SK-N-SH (cell line): Measurements from ENCODE around the gene TXLNA. TPM values are rescaled to one million over a fixed set of nuclear protein-coding genes. Genes with fewer than 3 reads are reported as not detected.
"Not testable (repeated sequence)": the region's sequence is repeated elsewhere in the genome, so short reads cannot be mapped to it uniquely, and the experiment has no call there.

Experiments
- CTCF ChIA-PET: fragments of 300-600, 350-600 bp; formaldehyde crosslinking; extraction: SDS; loops from one replicate; lab custom pipeline; 2021; lab: Yijun Ruan, JAX
- POLR2A ChIA-PET: fragments of 350-600 bp; sonication (Branson Sonifier 250); formaldehyde crosslinking; extraction: SDS; loops from one replicate; lab custom pipeline; 2020; ENCODE audit warnings: antibody characterized with exemption, inconsistent platforms; lab: Yijun Ruan, JAX
- DNase-seq: peaks from one replicate; pipeline ENCODE4 v3.0.0; 2012
- H2AFZ ChIP-seq: fragments of 200-600 bp; sonication (generic); 2 replicates; pipeline ENCODE4 v1.8.1; 2016; ENCODE audit warnings: antibody characterized with exemption, mild to moderate bottlenecking, low read depth
- H3F3A ChIP-seq: fragments of 200-600 bp; sonication (generic); replicated peaks from 2 replicates; pipeline ENCODE3; 2016; ENCODE audit warnings: antibody characterized with exemption, mild to moderate bottlenecking; ENCODE audit not compliant: insufficient read depth
- H3K27ac ChIP-seq, 2 experiments: fragments of 200-500 bp in 1 of 2; fragments of 200-600 bp in 1 of 2; sonication (Bioruptor generic) in 1 of 2; sonication (generic), shearing (Covaris generic) in 1 of 2; 2 replicates each; pipeline versions ENCODE4 v1.5.1 to v1.6.1; 2014 to 2016; ENCODE audit warnings: low read depth in 2 of 2, inconsistent platforms in 1 of 2, low read length in 1 of 2, mild to moderate bottlenecking in 1 of 2, mixed read lengths in 1 of 2
- H3K27me3 ChIP-seq: fragments of 200-600 bp; sonication (generic), shearing (Covaris generic); 2 replicates; pipeline ENCODE4 v1.6.1; 2016; ENCODE audit warnings: mixed run types; ENCODE audit not compliant: insufficient read depth
- H3K36me3 ChIP-seq, 2 experiments: fragments of 200-500 bp in 1 of 2; fragments of 200-600 bp in 1 of 2; sonication (Bioruptor generic) in 1 of 2; sonication (generic) in 1 of 2; replicated peaks in 1 of 2; 2 replicates each; pipeline versions ENCODE3 to v1.5.1; 2014 to 2016; ENCODE audit warnings: low read length in 1 of 2, mild to moderate bottlenecking in 1 of 2; ENCODE audit not compliant: insufficient read depth in 2 of 2, control insufficient read depth in 1 of 2
- H3K4me1 ChIP-seq, 2 experiments: fragments of 200-500 bp in 1 of 2; fragments of 200-600 bp in 1 of 2; sonication (Bioruptor generic) in 1 of 2; sonication (generic), shearing (Covaris generic) in 1 of 2; 2 replicates each; pipeline versions ENCODE4 v1.5.1 to v1.6.1; 2014 to 2016; ENCODE audit warnings: low read depth in 1 of 2, low read length in 1 of 2, mixed run types in 1 of 2; ENCODE audit not compliant: insufficient read depth in 2 of 2, control insufficient read depth in 1 of 2
- H3K4me2 ChIP-seq: fragments of 200-600 bp; sonication (generic), shearing (Covaris generic); 2 replicates; pipeline ENCODE4 v1.6.1; 2017; ENCODE audit warnings: mixed run types
- H3K4me3 ChIP-seq, 2 experiments: fragments of 200-500 bp in 1 of 2; fragments of 200-600 bp in 1 of 2; sonication (Bioruptor generic) in 1 of 2; sonication (generic), shearing (Covaris generic) in 1 of 2; 2 replicates each; pipeline versions ENCODE4 v1.5.1 to v1.8.1; 2014 to 2016; ENCODE audit warnings: low read depth in 2 of 2, inconsistent platforms in 1 of 2, low read length in 1 of 2, mild to moderate bottlenecking in 1 of 2, mixed read lengths in 1 of 2, moderate library complexity in 1 of 2
- H3K79me2 ChIP-seq: fragments of 200-600 bp; sonication (generic); 2 replicates; pipeline ENCODE4 v1.8.1; 2017; ENCODE audit warnings: mild to moderate bottlenecking; ENCODE audit not compliant: insufficient read depth
- H3K9ac ChIP-seq: fragments of 200-600 bp; sonication (generic); 2 replicates; pipeline ENCODE4 v1.6.1; 2017; ENCODE audit warnings: mixed run types
- H3K9me2 ChIP-seq: fragments of 200-600 bp; sonication (generic); 2 replicates; pipeline ENCODE4 v1.6.1; 2017; ENCODE audit warnings: mixed run types
- H3K9me3 ChIP-seq: fragments of 200-600 bp; sonication (generic); 2 replicates; pipeline ENCODE4 v1.6.1; 2017; ENCODE audit warnings: mixed run types, mild to moderate bottlenecking, moderate library complexity
- H4K20me1 ChIP-seq: fragments of 200-600 bp; sonication (generic); 2 replicates; pipeline ENCODE4 v1.6.1; 2017; ENCODE audit warnings: mild to moderate bottlenecking, mixed run types; ENCODE audit not compliant: insufficient read depth
- FOXJ3 ChIP-seq: sonication (generic); formaldehyde crosslinking; IDR thresholded peaks from 2 replicates; pipeline ENCODE4 v1.5.1; 2020; ENCODE audit warnings: mild to moderate bottlenecking, missing genetic modification reagents
- GABPA ChIP-seq: IDR thresholded peaks from 2 replicates; pipeline ENCODE4 v1.4.0; 2012; ENCODE audit warnings: low read depth, mild to moderate bottlenecking
- RFX5 ChIP-seq: IDR thresholded peaks from 2 replicates; pipeline ENCODE4 v1.6.1; 2012; ENCODE audit warnings: mild to moderate bottlenecking, improper control_type of control experiment, low read length
- SMC3 ChIP-seq: IDR thresholded peaks from 2 replicates; pipeline ENCODE4 v1.6.1; 2012; ENCODE audit warnings: low read depth, low read length, improper control_type of control experiment
- TAF1 ChIP-seq: IDR thresholded peaks from 2 replicates; pipeline ENCODE4 v1.6.1; 2012; ENCODE audit warnings: low read depth, mild to moderate bottlenecking, low read length, moderate library complexity, borderline replicate concordance
- TEAD4 ChIP-seq: IDR thresholded peaks from 2 replicates; pipeline ENCODE4 v1.4.0; 2012; ENCODE audit warnings: mild to moderate bottlenecking, borderline replicate concordance; ENCODE audit not compliant: insufficient read depth
- WGBS: methylation state at CpG from one replicate; pipeline ENCODE4 v1.1.6; 2017; ENCODE audit warnings: low lambda C conversion rate; 5-methylcytosine and 5-hydroxymethylcytosine counted together
- polyA plus RNA-seq, 3 experiments: library from polyadenylated mRNA; depleted of rRNA; stranded (reverse); fragments of >200 nt; gene quantifications; 2 replicates each; pipeline ENCODE4 v1.2.3, GENCODE V29; 2012
- TF ChIP-seq, protein P1 (sequence below): IDR thresholded peaks from 2 replicates; pipeline ENCODE4 v1.4.0; 2012; ENCODE audit warnings: low read depth, borderline replicate concordance
- TF ChIP-seq, protein P2 (sequence below): IDR thresholded peaks from 2 replicates; pipeline ENCODE4 v1.6.1; 2012; ENCODE audit warnings: mild to moderate bottlenecking, low read depth, low read length, moderate library complexity
- TF ChIP-seq, protein P3 (sequence below): fragments of 200-600 bp; sonication (generic); IDR thresholded peaks from 2 replicates; pipeline ENCODE4 v1.6.1; 2017; ENCODE audit warnings: antibody characterized with exemption, mild to moderate bottlenecking, moderate library complexity

TXLNA gene
- polyA plus RNA-seq, 1 of the 3 experiments (the other 2 are of a cell fraction): 26.4 TPM

DNA sequence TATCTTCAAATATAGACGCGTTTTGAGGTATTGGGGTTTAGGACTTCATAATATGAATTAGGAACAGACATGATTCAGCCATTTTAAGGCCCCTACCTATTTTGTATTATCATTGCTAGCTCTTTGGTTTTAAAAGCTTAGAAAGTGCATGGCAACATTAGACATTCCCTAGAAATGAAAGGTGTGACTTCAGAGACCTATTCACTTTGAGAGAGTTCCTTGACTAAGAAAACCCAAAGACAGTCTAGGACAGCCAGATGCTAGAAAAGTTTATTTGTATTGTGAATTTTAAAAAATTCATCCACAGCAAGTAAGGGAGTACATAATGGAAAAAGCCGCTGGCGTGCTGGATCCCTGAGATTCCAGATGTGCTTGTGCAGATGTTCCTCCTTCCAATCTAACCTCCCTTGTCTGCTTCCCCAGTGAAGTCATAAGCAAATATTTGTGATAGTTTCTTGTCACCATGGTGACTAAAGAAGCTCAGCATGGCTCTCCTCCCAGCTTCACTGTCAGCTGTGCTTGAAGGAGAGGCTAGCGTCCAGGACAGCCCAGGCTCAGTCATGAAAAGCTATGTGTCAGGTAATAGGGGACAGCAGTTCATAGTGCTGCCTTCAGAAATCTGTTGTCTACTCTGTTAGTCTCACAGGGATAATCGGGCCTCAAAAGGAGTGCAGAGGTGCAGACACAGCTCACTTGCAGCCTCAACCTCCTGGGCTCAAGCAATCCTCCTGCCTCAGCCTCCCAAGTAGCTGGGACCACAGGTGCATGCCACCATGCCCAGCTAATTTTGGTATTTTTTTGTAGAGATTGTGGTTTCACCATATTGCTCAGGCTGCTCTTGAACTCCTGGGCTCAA lies 36.8 kb upstream of the TXLNA start:
- no peaks in the 10 kb centered on the region for H3K27me3 ChIP-seq
- no peaks in the 10 kb centered on the region for H3K9me3 ChIP-seq
- peaks cover 5% of the 10 kb centered on the region; the same call in 1 of the 2 replicates for H3K9me2 ChIP-seq
- H3K36me3 ChIP-seq: peaks cover 0 to 20% of the 10 kb centered on the region in 2 experiments
- ChIA-PET CTCF (interaction anchor here (0.9 to 1.1 kb wide), 2 partner anchors 15 to 106 kb away, joined by 3 read pairs; no protein-coding TSS in a partner anchor), POLR2A (no interaction called here)
- no peak overlapping the region for H3K9ac ChIP-seq
- peak overlapping the region in 1 of 2 experiments; percentile 35; a peak in 2 of 4 replicates for H3K27ac ChIP-seq
- H3K4me1 ChIP-seq: peaks cover 0 to 11% of the 10 kb centered on the region in 2 experiments; a peak in 1 of 4 replicates
- no peak overlapping the region for H3K4me3 ChIP-seq
- no peak overlapping the region for H2AFZ ChIP-seq
- H4K20me1 ChIP-seq: peaks cover 54% of the 10 kb centered on the region
- peak; percentile 16 for DNase-seq
- 87% methylated on average over 5 of the region's 6 CpGs for WGBS
- H3F3A ChIP-seq: peaks cover 12% of the 10 kb centered on the region
- H3K4me2 ChIP-seq: no peak overlapping the region
- TF ChIP-seq GABPA (no peak), FOXJ3 (CRISPR knock-in tag) (no peak), TEAD4 (no peak)
- TF ChIP-seq, protein P1, sequence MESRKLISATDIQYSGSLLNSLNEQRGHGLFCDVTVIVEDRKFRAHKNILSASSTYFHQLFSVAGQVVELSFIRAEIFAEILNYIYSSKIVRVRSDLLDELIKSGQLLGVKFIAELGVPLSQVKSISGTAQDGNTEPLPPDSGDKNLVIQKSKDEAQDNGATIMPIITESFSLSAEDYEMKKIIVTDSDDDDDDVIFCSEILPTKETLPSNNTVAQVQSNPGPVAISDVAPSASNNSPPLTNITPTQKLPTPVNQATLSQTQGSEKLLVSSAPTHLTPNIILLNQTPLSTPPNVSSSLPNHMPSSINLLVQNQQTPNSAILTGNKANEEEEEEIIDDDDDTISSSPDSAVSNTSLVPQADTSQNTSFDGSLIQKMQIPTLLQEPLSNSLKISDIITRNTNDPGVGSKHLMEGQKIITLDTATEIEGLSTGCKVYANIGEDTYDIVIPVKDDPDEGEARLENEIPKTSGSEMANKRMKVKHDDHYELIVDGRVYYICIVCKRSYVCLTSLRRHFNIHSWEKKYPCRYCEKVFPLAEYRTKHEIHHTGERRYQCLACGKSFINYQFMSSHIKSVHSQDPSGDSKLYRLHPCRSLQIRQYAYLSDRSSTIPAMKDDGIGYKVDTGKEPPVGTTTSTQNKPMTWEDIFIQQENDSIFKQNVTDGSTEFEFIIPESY: no peak
- peaks cover 98% of the 10 kb centered on the region for H3K79me2 ChIP-seq

DNA sequence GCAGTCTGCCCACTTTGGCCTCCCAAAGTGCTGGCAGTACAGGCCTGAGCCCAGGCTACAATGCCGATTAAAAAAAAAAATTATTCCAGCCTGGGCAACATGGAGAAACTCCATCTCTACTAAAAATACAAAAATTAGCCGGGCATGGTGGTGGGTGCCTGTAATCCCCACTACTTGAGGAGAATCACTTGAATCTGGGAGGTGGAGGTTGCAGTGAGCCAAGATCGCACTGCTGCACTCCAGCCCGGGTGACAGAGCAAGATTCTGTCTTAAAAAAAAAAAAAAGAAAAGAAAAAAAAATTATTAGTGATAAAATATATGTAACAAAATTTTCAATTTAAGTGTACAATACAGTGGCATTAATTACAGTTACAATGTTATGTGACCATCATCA lies 36.2 kb upstream of the TXLNA start:
- H3K4me2 ChIP-seq, POLR2A ChIA-PET, H3K9me3 ChIP-seq, H2AFZ ChIP-seq, DNase-seq, H3K27me3 ChIP-seq, H3K9me2 ChIP-seq, H3K9ac ChIP-seq, H3K4me3 ChIP-seq: not testable (repeated sequence)
- peak overlapping the region in 1 of 2 experiments; percentile 35; a peak in 1 of 4 replicates for H3K27ac ChIP-seq
- CTCF ChIA-PET: interaction anchor here (0.9 kb wide), 1 partner anchor 105 kb away, joined by 3 read pairs; no protein-coding TSS in a partner anchor
- peaks cover 12% of the 10 kb centered on the region for H3F3A ChIP-seq
- peaks cover 0 to 11% of the 10 kb centered on the region in 2 experiments; a peak in 1 of 4 replicates for H3K4me1 ChIP-seq
- WGBS: 97% methylated on average over 4 of the region's 4 CpGs
- H3K36me3 ChIP-seq: peaks cover 0 to 26% of the 10 kb centered on the region in 2 experiments
- H3K79me2 ChIP-seq: peaks cover 98% of the 10 kb centered on the region
- H4K20me1 ChIP-seq: peaks cover 51% of the 10 kb centered on the region

DNA sequence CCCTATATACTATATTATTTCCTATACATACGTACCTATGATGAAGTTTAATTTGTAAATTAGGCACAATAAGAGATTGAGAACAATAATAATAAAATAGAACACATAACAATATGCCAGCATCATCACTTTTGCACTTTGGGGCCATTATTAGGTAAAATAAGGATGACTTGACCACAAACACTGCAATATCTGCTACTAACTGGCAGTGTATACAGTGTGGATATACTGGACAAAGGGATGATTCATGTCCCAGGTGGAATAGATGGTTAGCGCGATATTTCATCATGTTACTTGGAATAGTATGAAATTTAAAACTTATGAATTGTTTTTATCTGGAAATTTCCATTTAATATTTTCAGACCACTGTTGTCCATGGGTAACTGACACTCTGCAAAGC lies 35.4 kb upstream of the TXLNA start:
- Histone ChIP-seq H3K9ac (no peak overlapping the region), H4K20me1 (peaks cover 45% of the 10 kb centered on the region), H3K4me1 (peaks cover 0 to 8% of the 10 kb centered on the region in 2 experiments; a peak in 1 of 4 replicates), H3K4me3 (no peak overlapping the region), H3K27me3 (no peaks in the 10 kb centered on the region), H3K79me2 (peaks cover 98% of the 10 kb centered on the region), H2AFZ (no peak overlapping the region), H3K4me2 (no peak overlapping the region), H3F3A (peaks cover 14% of the 10 kb centered on the region), H3K36me3 (peaks cover 0 to 33% of the 10 kb centered on the region in 2 experiments), H3K27ac (no peak overlapping the region), H3K9me2 (peaks cover 5% of the 10 kb centered on the region; the same call in 1 of the 2 replicates), H3K9me3 (no peaks in the 10 kb centered on the region)
- ChIA-PET POLR2A (no interaction called here), CTCF (no interaction called here)
- WGBS: 96% methylated on average over 3 of the region's 3 CpGs
- DNase-seq: no peak
- TF ChIP-seq TEAD4: no peak
- TF ChIP-seq TAF1: no peak
- TF ChIP-seq, protein P2, sequence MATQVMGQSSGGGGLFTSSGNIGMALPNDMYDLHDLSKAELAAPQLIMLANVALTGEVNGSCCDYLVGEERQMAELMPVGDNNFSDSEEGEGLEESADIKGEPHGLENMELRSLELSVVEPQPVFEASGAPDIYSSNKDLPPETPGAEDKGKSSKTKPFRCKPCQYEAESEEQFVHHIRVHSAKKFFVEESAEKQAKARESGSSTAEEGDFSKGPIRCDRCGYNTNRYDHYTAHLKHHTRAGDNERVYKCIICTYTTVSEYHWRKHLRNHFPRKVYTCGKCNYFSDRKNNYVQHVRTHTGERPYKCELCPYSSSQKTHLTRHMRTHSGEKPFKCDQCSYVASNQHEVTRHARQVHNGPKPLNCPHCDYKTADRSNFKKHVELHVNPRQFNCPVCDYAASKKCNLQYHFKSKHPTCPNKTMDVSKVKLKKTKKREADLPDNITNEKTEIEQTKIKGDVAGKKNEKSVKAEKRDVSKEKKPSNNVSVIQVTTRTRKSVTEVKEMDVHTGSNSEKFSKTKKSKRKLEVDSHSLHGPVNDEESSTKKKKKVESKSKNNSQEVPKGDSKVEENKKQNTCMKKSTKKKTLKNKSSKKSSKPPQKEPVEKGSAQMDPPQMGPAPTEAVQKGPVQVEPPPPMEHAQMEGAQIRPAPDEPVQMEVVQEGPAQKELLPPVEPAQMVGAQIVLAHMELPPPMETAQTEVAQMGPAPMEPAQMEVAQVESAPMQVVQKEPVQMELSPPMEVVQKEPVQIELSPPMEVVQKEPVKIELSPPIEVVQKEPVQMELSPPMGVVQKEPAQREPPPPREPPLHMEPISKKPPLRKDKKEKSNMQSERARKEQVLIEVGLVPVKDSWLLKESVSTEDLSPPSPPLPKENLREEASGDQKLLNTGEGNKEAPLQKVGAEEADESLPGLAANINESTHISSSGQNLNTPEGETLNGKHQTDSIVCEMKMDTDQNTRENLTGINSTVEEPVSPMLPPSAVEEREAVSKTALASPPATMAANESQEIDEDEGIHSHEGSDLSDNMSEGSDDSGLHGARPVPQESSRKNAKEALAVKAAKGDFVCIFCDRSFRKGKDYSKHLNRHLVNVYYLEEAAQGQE: no peak
- no peak for TF ChIP-seq SMC3
- TF ChIP-seq, protein P3, sequence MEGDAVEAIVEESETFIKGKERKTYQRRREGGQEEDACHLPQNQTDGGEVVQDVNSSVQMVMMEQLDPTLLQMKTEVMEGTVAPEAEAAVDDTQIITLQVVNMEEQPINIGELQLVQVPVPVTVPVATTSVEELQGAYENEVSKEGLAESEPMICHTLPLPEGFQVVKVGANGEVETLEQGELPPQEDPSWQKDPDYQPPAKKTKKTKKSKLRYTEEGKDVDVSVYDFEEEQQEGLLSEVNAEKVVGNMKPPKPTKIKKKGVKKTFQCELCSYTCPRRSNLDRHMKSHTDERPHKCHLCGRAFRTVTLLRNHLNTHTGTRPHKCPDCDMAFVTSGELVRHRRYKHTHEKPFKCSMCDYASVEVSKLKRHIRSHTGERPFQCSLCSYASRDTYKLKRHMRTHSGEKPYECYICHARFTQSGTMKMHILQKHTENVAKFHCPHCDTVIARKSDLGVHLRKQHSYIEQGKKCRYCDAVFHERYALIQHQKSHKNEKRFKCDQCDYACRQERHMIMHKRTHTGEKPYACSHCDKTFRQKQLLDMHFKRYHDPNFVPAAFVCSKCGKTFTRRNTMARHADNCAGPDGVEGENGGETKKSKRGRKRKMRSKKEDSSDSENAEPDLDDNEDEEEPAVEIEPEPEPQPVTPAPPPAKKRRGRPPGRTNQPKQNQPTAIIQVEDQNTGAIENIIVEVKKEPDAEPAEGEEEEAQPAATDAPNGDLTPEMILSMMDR: no peak
- TF ChIP-seq RFX5: no peak
